HCT116 (cell line): ENCODE data around the gene MAP2K3. TPM values are rescaled to one million over a fixed set of nuclear protein-coding genes. Genes with fewer than 3 reads are reported as not detected.

ENCODE experiments used
- ATAC-seq: fragments of 200-7000 bp; cut with Tn5 transposase; 2 replicates; pipeline ENCODE4 v1.9.1; 2020; ENCODE audit warnings: mild to moderate bottlenecking, moderate library complexity
- BruUV-seq: library from RNA; stranded (reverse); fragments of 400-500 nt; replicated peaks from 2 replicates; lab custom pipeline; 2021; lab: Mats Ljungman, UMichigan
- CTCF ChIA-PET: fragments of 300-600 bp; sonication (Branson Sonifier 250); formaldehyde crosslinking; loops from one replicate; lab custom pipeline; 2021; ENCODE audit warnings: antibody characterized with exemption; lab: Charles Lee
- POLR2A ChIA-PET: fragments of 300-600, 350-600 bp; sonication (Branson Sonifier 250); formaldehyde crosslinking; loops from one replicate; lab custom pipeline; 2021; ENCODE audit warnings: antibody characterized with exemption; lab: Charles Lee
- RAD21 ChIA-PET, 2 experiments: fragments of 300-600 bp; sonication (Branson Sonifier 250); formaldehyde crosslinking; loops; one replicate each; lab custom pipeline; 2023; ENCODE audit warnings: low total read pairs in 2 of 2; ENCODE audit not compliant: uncharacterized antibody in 2 of 2, unreplicated experiment in 2 of 2, low non-redundant PET in 1 of 2; lab: Charles Lee
- DNase-seq: peaks from one replicate; pipeline ENCODE4 v3.0.0-alpha.2; 2010; ENCODE audit warnings: low read depth, low spot score
- H2AFZ ChIP-seq: fragments of 200-600 bp; shearing (Covaris generic), sonication (generic); 2 replicates; pipeline ENCODE4 v1.6.1; 2017; ENCODE audit warnings: low read depth, mixed run types, mixed read lengths, antibody characterized with exemption, low read length; ENCODE audit not compliant: poor library complexity, severe bottlenecking
- H3K27ac ChIP-seq: 2 replicates; pipeline ENCODE4 v1.5.1; 2012; ENCODE audit warnings: low read depth, low read length
- H3K27me3 ChIP-seq: fragments of 200-600 bp; sonication (generic); 2 replicates; pipeline ENCODE4 v1.6.1; 2016; ENCODE audit warnings: mixed run types, low read length, mixed read lengths; ENCODE audit not compliant: insufficient read depth
- H3K36me3 ChIP-seq, 2 experiments: fragments of 200-500 bp in 1 of 2; fragments of 200-600 bp in 1 of 2; sonication (Bioruptor generic) in 1 of 2; sonication (generic) in 1 of 2; 2 replicates each; pipeline versions ENCODE4 v1.5.1 to v1.6.1; 2014 to 2016; ENCODE audit warnings: low read length in 2 of 2, inconsistent platforms in 1 of 2, mixed read lengths in 1 of 2, mixed run types in 1 of 2; ENCODE audit not compliant: insufficient read depth in 2 of 2, control insufficient read depth in 1 of 2
- H3K4me1 ChIP-seq, 2 experiments: fragments of 200-600 bp in 1 of 2; sonication (generic) in 1 of 2; 2 replicates each; pipeline versions ENCODE4 v1.5.1 to v1.6.1; 2012 to 2017; ENCODE audit warnings: low read length in 2 of 2, inconsistent platforms in 1 of 2, mild to moderate bottlenecking in 1 of 2, mixed read lengths in 1 of 2, mixed run types in 1 of 2, moderate library complexity in 1 of 2; ENCODE audit not compliant: insufficient read depth in 2 of 2, control insufficient read depth in 1 of 2
- H3K4me2 ChIP-seq: fragments of 200-600 bp; sonication (generic); 2 replicates; pipeline ENCODE4 v1.6.1; 2017; ENCODE audit warnings: mixed run types, low read length, mixed read lengths
- H3K4me3 ChIP-seq, 2 experiments: fragments of 200-600 bp in 1 of 2; sonication (generic) in 1 of 2; replicated peaks in 1 of 2; 2 replicates each; pipeline ENCODE4 v1.5.1; 2011 to 2016; ENCODE audit warnings: low read length in 2 of 2, control low read depth in 1 of 2, low read depth in 1 of 2, mild to moderate bottlenecking in 1 of 2, mixed read lengths in 1 of 2, mixed run types in 1 of 2
- H3K79me2 ChIP-seq: fragments of 200-600 bp; sonication (generic); 2 replicates; pipeline ENCODE4 v1.6.1; 2017; ENCODE audit warnings: mild to moderate bottlenecking, mixed run types, low read length, moderate library complexity, mixed read lengths; ENCODE audit not compliant: insufficient read depth
- H3K9ac ChIP-seq: fragments of 200-600 bp; sonication (generic); 2 replicates; pipeline ENCODE4 v1.6.1; 2016; ENCODE audit warnings: low read length, mixed read lengths
- H3K9me2 ChIP-seq: fragments of 200-600 bp; sonication (generic), shearing (Covaris generic); 2 replicates; pipeline ENCODE4 v1.6.1; 2017; ENCODE audit warnings: mixed run types, mild to moderate bottlenecking, moderate library complexity; ENCODE audit not compliant: insufficient read depth
- H3K9me3 ChIP-seq, 2 experiments: fragments of 200-500 bp in 1 of 2; fragments of 200-600 bp in 1 of 2; sonication (Bioruptor generic) in 1 of 2; sonication (generic) in 1 of 2; 2 replicates each; pipeline ENCODE4 v1.6.1; 2014 to 2017; ENCODE audit warnings: low read length in 2 of 2, mixed read lengths in 2 of 2, inconsistent platforms in 1 of 2, low read depth in 1 of 2, mild to moderate bottlenecking in 1 of 2, mixed run types in 1 of 2, moderate library complexity in 1 of 2; ENCODE audit not compliant: control insufficient read depth in 1 of 2, insufficient read depth in 1 of 2
- H4K20me1 ChIP-seq: fragments of 200-600 bp; sonication (generic), shearing (Covaris generic); 2 replicates; pipeline ENCODE4 v1.6.1; 2017; ENCODE audit warnings: mixed run types, mild to moderate bottlenecking, moderate library complexity; ENCODE audit not compliant: insufficient read depth
- CBX3 ChIP-seq: IDR thresholded peaks from 2 replicates; pipeline ENCODE4 v1.6.1; 2012; ENCODE audit warnings: low read depth
- CEBPB ChIP-seq: IDR thresholded peaks from 2 replicates; pipeline ENCODE4 v1.6.1; 2012; ENCODE audit warnings: low read depth
- EGR1 ChIP-seq: IDR thresholded peaks from 2 replicates; pipeline ENCODE4 v1.6.1; 2012; ENCODE audit warnings: low read depth
- ELF1 ChIP-seq: IDR thresholded peaks from 2 replicates; pipeline ENCODE4 v1.6.1; 2012; ENCODE audit warnings: low read depth, borderline replicate concordance
- EZH2phosphoT487 ChIP-seq: fragments of 200-600 bp; IDR thresholded peaks from 2 replicates; pipeline ENCODE4 v1.6.1; 2018; ENCODE audit warnings: antibody characterized with exemption, borderline replicate concordance
- FOSL1 ChIP-seq: IDR thresholded peaks from 2 replicates; pipeline ENCODE4 v1.6.1; 2012; ENCODE audit warnings: low read depth
- JUND ChIP-seq: IDR thresholded peaks from 2 replicates; pipeline ENCODE4 v1.6.1; 2012
- POLR2AphosphoS5 ChIP-seq: IDR thresholded peaks from 2 replicates; pipeline ENCODE4 v1.6.1; 2011; ENCODE audit warnings: mild to moderate bottlenecking, low read depth, low read length, moderate library complexity
- RAD21 ChIP-seq: IDR thresholded peaks from 2 replicates; pipeline ENCODE4 v1.6.1; 2012; ENCODE audit warnings: low read depth, mild to moderate bottlenecking
- SIN3A ChIP-seq: IDR thresholded peaks from 2 replicates; pipeline ENCODE4 v1.6.1; 2012; ENCODE audit warnings: low read depth
- SRF ChIP-seq: IDR thresholded peaks from 2 replicates; pipeline ENCODE4 v1.6.1; 2012; ENCODE audit warnings: low read depth
- YY1 ChIP-seq: IDR thresholded peaks from 2 replicates; pipeline ENCODE4 v1.6.1; 2011; ENCODE audit warnings: low read length, low read depth, moderate library complexity, mild to moderate bottlenecking; ENCODE audit not compliant: insufficient replicate concordance; ENCODE audit errors: extremely low read depth
- ZFX ChIP-seq: fragments of 450-650 bp; IDR thresholded peaks from 2 replicates; pipeline ENCODE4 v1.6.1; 2017
- ZNF274 ChIP-seq: fragments of 200-500 bp; sonication (Bioruptor generic); IDR thresholded peaks from 2 replicates; pipeline ENCODE4 v1.6.1; 2014; ENCODE audit warnings: mild to moderate bottlenecking, low read depth, low read length, inconsistent platforms
- intact Hi-C: fragments of 100-400 bp; cut with micrococcal nuclease; formaldehyde crosslinking; loops from 2 replicates; pipeline ENCODE4 v1.10.0; 2022
- total RNA-seq: library from RNA; stranded (reverse); gene quantifications from one replicate; pipeline ENCODE4 v1.2.1, GENCODE V29; 2021; ENCODE audit not compliant: unreplicated experiment
- TF ChIP-seq, protein P1 (sequence below): IDR thresholded peaks from 2 replicates; pipeline ENCODE4 v1.6.1; 2011; ENCODE audit warnings: mild to moderate bottlenecking, low read length, moderate library complexity; ENCODE audit not compliant: insufficient replicate concordance; ENCODE audit errors: extremely low read depth
- TF ChIP-seq, protein P2 (sequence below): IDR thresholded peaks from 2 replicates; pipeline ENCODE4 v1.6.1; 2012
- TF ChIP-seq, protein P3 (sequence below): IDR thresholded peaks from 2 replicates; pipeline ENCODE4 v1.6.1; 2012
- TF ChIP-seq, protein P4 (sequence below), 3 experiments: fragments of 200-600 bp in 1 of 3; sonication (generic) in 1 of 3; IDR thresholded peaks in 2 of 3; conservative IDR thresholded peaks in 1 of 3; 2 replicates each; pipeline ENCODE4 v1.5.1; 2012 to 2017; ENCODE audit warnings: low read depth in 2 of 3, low read length in 2 of 3, antibody characterized with exemption in 1 of 3, borderline replicate concordance in 1 of 3, control low read depth in 1 of 3, mild to moderate bottlenecking in 1 of 3, mixed read lengths in 1 of 3, mixed run types in 1 of 3, moderate library complexity in 1 of 3; ENCODE audit not compliant: insufficient read depth in 1 of 3
- TF ChIP-seq, protein P5 (sequence below): IDR thresholded peaks from 2 replicates; pipeline ENCODE4 v1.6.1; 2012; ENCODE audit warnings: low read depth

The MAP2K3 gene
- total RNA-seq, 1 experiment from 2014 or later, result 96.7 TPM

DNA sequence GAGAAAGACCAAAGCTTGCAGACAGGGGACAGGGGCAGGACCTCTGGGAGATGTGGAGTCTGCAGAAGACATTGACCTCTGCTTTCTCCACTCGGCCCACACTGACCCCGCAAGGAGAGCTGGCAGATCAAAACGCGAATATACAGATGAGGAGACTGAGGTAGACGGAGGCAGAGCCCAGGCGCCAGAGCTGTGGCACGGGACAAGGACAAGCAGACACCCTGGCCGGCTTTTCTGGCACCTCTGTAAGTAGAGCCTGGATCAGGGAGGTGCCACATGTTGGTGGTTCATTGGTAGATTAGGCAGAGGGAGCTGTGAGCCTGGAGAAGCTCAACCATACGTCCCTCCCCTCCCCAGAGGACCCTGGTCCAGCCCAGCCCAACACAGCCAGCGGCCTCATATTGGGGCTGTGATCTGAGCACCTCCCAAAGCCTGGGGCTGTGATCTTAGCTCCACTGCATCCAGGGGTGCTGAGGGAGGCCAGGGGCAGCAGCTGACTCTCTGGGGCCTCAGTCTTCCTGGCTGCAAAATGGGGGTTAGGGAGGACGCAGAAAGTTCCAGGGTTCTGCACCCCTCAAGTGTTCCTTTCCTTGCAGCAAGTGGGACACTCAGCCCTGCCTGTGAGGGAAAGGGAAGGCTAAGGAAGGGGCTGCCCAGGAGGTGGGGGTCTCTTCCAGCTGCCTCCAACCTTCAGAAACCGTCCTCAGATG, 35.3 kb upstream of the MAP2K3 start:
- RAD21 ChIA-PET, result no interaction called here
- no peaks in the 10 kb centered on the region for H3K36me3 ChIP-seq
- no peak overlapping the region for H3K27ac ChIP-seq
- BruUV-seq, result no TSS peak
- H3K4me1 ChIP-seq, result peaks cover 13 to 29% of the 10 kb centered on the region in 2 experiments
- H3K4me2 ChIP-seq, result no peak overlapping the region
- no peaks in the 10 kb centered on the region for H3K9me2 ChIP-seq
- CTCF ChIA-PET, result interaction anchor here (0.7 kb wide), 1 partner anchor 9 kb away, joined by 3 read pairs; no protein-coding TSS in a partner anchor
- intact Hi-C loops, result no loop called here
- POLR2A ChIA-PET, result no interaction called here
- H4K20me1 ChIP-seq, result no peaks in the 10 kb centered on the region
- ATAC-seq (no peak), DNase-seq (no peak)
- H3K9ac ChIP-seq, result no peak overlapping the region
- no peak overlapping the region for H3K4me3 ChIP-seq
- H2AFZ ChIP-seq, result no peak overlapping the region
- H3K9me3 ChIP-seq, result no peaks in the 10 kb centered on the region
- no peaks in the 10 kb centered on the region for H3K27me3 ChIP-seq
- no peaks in the 10 kb centered on the region for H3K79me2 ChIP-seq
- TF ChIP-seq FOSL1, result no peak
- TF ChIP-seq RAD21, result no peak
- TF ChIP-seq, protein P1, sequence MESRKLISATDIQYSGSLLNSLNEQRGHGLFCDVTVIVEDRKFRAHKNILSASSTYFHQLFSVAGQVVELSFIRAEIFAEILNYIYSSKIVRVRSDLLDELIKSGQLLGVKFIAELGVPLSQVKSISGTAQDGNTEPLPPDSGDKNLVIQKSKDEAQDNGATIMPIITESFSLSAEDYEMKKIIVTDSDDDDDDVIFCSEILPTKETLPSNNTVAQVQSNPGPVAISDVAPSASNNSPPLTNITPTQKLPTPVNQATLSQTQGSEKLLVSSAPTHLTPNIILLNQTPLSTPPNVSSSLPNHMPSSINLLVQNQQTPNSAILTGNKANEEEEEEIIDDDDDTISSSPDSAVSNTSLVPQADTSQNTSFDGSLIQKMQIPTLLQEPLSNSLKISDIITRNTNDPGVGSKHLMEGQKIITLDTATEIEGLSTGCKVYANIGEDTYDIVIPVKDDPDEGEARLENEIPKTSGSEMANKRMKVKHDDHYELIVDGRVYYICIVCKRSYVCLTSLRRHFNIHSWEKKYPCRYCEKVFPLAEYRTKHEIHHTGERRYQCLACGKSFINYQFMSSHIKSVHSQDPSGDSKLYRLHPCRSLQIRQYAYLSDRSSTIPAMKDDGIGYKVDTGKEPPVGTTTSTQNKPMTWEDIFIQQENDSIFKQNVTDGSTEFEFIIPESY, result no peak
- TF ChIP-seq, protein P2, sequence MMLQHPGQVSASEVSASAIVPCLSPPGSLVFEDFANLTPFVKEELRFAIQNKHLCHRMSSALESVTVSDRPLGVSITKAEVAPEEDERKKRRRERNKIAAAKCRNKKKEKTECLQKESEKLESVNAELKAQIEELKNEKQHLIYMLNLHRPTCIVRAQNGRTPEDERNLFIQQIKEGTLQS, result no peak
- TF ChIP-seq CEBPB, result no peak
- no peak for TF ChIP-seq CBX3
- TF ChIP-seq, protein P3, sequence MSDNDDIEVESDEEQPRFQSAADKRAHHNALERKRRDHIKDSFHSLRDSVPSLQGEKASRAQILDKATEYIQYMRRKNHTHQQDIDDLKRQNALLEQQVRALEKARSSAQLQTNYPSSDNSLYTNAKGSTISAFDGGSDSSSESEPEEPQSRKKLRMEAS, result no peak
- no peak for TF ChIP-seq SRF
- TF ChIP-seq, protein P4, sequence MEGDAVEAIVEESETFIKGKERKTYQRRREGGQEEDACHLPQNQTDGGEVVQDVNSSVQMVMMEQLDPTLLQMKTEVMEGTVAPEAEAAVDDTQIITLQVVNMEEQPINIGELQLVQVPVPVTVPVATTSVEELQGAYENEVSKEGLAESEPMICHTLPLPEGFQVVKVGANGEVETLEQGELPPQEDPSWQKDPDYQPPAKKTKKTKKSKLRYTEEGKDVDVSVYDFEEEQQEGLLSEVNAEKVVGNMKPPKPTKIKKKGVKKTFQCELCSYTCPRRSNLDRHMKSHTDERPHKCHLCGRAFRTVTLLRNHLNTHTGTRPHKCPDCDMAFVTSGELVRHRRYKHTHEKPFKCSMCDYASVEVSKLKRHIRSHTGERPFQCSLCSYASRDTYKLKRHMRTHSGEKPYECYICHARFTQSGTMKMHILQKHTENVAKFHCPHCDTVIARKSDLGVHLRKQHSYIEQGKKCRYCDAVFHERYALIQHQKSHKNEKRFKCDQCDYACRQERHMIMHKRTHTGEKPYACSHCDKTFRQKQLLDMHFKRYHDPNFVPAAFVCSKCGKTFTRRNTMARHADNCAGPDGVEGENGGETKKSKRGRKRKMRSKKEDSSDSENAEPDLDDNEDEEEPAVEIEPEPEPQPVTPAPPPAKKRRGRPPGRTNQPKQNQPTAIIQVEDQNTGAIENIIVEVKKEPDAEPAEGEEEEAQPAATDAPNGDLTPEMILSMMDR (IDR thresholded peaks at IDR 0.05 in 2 of 3, conservative IDR thresholded peaks at IDR 0.05 in 1 of 3; ENCODE audit: borderline replicate concordance in 1 of 3, insufficient read depth in 1 of 3, low read depth in 2 of 3, low read length in 2 of 3), result no peak
- no peak for TF ChIP-seq ZNF274
- TF ChIP-seq, protein P5, sequence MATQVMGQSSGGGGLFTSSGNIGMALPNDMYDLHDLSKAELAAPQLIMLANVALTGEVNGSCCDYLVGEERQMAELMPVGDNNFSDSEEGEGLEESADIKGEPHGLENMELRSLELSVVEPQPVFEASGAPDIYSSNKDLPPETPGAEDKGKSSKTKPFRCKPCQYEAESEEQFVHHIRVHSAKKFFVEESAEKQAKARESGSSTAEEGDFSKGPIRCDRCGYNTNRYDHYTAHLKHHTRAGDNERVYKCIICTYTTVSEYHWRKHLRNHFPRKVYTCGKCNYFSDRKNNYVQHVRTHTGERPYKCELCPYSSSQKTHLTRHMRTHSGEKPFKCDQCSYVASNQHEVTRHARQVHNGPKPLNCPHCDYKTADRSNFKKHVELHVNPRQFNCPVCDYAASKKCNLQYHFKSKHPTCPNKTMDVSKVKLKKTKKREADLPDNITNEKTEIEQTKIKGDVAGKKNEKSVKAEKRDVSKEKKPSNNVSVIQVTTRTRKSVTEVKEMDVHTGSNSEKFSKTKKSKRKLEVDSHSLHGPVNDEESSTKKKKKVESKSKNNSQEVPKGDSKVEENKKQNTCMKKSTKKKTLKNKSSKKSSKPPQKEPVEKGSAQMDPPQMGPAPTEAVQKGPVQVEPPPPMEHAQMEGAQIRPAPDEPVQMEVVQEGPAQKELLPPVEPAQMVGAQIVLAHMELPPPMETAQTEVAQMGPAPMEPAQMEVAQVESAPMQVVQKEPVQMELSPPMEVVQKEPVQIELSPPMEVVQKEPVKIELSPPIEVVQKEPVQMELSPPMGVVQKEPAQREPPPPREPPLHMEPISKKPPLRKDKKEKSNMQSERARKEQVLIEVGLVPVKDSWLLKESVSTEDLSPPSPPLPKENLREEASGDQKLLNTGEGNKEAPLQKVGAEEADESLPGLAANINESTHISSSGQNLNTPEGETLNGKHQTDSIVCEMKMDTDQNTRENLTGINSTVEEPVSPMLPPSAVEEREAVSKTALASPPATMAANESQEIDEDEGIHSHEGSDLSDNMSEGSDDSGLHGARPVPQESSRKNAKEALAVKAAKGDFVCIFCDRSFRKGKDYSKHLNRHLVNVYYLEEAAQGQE, result no peak
- TF ChIP-seq EGR1, result no peak
- TF ChIP-seq EZH2phosphoT487, result no peak
- no peak for TF ChIP-seq POLR2AphosphoS5
- TF ChIP-seq YY1, result no peak
- no peak for TF ChIP-seq JUND
- TF ChIP-seq SIN3A, result no peak
- no peak for TF ChIP-seq ELF1
- no peak for TF ChIP-seq ZFX
